NT2/D1 (cell line): ENCODE measurements around the gene PYROXD2.

ENCODE experiments used
- YY1 ChIP-seq: IDR thresholded peaks from 2 replicates; pipeline ENCODE4 v1.6.1; 2011; ENCODE audit not compliant: insufficient read length, insufficient read depth
- ZNF274 ChIP-seq: IDR thresholded peaks from 2 replicates; pipeline ENCODE4 v1.6.1; 2011; ENCODE audit warnings: mild to moderate bottlenecking, low read depth, low read length

DNA sequence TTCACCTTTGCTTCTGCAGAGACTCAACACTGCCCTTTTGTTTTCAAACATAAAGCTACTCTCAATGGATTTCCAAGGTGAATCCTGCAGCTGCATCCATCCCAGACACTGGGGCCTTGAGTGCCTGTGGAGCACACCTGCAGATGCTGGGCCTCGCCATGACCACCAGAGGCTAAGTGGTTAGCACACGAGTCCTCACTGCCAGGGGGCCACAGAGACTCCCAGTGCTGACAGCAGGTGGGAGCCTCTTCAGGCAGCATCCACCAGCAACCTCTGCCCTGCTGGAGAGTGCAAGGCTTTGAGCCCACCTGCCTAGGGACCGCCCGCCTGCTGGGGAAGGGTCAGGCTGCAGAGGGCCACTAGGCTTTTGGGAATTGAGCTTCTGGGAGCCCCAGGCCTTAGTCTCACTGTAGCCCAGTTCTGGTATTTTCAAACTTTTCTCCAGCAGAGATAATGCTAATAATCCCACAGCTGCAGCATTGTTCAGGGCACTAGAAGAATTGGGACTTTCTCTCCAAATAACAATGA is 41.1 kb upstream of the PYROXD2 start:
- TF ChIP-seq ZNF274 (no peak), YY1 (no peak)
